ENCODE data around the gene KRT2. TPM values are rescaled to one million over a fixed set of nuclear protein-coding genes. Genes with fewer than 3 reads are reported as not detected.

Gene KRT2
- polyA plus RNA-seq (2012; ENCODE audit: insufficient read depth, insufficient read length): not detected

DNA sequence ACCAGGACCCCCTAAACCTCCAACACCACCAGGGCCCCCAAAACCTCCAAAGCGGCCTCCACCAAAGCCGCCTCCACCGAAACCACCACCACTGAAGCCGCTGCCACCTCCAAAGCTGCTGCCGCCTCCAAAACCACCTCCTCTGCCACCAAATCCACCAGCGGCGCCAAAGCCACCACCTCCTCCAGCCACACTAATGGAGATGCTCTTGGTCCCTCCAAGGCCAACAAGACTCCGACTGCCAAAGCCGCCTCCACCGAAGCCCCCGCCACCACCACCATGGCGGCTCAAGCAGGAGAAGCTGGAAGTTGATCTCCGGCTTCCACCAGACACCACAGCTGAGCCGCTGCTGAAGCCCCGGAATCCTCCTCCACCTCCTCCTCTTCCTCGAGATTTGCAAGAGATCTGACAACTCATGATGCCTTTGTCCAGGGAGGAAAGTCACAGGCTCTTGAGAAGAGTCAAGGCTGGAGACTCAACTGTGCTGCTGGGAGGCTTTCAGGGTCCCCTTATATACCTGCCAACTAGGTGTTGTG, at the start of gene KRT2:
KRT2 (minus strand) TSS at position 486 of the 536 bp plus-strand sequence; CDS start at position 417, 69 bp downstream.
- DNase-seq (ENCODE audit: low read depth, low spot score): no peak
- H3K4me3 ChIP-seq (ENCODE audit: low read length): no peak within 1 kb of the TSS

DNA sequence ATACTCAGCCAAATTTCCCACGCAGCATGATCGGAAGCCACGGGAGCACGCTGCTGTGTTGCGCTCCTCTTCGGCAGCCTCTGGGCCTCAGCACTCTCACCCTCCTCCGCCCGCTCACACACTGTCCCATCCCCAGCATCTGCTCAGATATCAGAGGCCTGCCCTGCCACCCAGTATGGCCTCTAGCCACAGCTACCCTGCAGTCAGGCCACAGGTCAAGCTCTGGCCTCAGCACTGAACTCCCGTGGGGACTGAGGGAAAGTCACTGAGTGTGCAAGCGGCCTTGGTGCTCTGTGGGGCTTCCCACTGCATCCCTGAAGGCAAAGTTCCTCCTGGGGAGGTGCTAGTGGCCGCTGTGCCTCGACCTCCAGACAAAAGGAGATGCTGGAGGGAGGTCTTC, 49.3 kb upstream of the KRT2 start:
- DNase-seq (ENCODE audit: low read depth, low spot score): no peak
- H3K4me3 ChIP-seq (ENCODE audit: low read length): no peak overlapping the region

DNA sequence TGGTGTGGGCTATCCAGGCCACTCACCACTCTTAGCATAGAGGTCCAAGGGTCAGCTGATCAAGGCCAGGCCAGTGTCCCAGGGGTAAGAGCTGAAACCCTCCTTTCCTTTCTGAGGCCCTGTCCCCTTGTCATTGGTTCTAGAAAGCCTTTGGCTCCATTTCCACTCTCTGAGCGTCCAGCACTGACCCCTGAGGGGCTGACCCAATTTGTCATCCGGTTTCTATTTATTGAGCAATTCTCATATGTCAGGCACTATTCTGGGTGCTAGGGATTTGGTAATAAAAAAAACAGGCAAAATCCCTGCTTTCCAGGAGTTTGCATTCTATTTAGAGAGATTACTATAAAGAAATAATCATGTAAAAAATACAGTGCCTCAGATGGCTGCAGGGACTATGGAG, 47.9 kb upstream of the KRT2 start:
- DNase-seq (ENCODE audit: low read depth, low spot score): no peak
- no peak overlapping the region for H3K4me3 ChIP-seq (ENCODE audit: low read length)

DNA sequence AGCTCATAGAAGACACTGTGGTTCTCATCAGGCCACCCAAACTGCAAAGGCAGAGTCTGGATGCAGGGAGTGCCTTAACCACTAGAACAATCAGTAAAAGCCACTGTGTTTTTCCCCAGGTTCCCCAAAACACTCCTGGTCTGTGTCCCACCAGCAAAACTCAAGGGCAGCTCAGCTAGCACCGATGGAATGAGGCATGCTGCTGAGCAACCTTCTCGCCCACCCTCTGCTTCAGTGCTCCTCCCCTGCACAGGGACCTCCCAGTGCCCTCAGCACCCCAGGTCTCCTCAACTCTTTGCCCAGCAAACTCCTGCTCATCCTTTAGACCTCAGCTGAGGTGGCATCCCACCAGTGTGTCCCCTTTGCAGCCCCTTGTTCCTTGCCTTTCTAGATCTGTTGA, 47.4 kb upstream of the KRT2 start:
- H3K4me3 ChIP-seq (ENCODE audit: low read length): no peak overlapping the region
- no peak for DNase-seq (ENCODE audit: low read depth, low spot score)

DNA sequence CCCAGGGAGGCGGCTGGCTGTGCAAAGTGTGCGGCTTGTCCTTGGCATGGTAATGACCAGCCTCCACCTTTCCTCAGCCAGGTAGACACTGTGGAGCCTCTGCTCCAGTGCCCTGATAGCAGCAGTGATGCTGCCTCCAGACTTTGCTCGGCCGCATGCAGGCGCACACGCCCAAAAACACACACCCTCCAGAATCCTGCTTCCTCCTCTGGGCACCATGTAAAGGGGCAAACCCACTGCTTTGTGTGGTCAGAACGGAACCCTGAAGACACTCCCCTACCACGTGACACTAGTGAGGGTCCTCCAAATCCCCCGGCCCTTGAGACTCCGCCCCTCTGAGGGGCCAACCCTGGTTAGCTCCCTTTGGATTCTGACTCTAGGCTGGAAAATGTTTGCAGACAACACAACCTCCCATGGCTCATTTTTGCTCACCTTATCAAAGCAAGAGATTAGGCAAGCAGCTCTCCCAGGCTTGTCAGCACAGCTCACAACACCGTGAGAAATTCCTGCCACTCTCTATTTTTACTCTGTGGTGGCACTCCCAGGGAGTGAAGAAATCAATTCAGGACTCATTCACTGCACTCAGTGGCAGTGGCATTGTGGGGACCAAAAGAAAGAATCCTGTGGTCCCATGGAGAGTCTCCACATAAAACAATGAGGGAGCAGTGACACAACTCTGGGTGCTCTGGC, 46.8 kb upstream of the KRT2 start:
- H3K4me3 ChIP-seq (ENCODE audit: low read length): no peak overlapping the region
- no peak for DNase-seq (ENCODE audit: low read depth, low spot score)

DNA sequence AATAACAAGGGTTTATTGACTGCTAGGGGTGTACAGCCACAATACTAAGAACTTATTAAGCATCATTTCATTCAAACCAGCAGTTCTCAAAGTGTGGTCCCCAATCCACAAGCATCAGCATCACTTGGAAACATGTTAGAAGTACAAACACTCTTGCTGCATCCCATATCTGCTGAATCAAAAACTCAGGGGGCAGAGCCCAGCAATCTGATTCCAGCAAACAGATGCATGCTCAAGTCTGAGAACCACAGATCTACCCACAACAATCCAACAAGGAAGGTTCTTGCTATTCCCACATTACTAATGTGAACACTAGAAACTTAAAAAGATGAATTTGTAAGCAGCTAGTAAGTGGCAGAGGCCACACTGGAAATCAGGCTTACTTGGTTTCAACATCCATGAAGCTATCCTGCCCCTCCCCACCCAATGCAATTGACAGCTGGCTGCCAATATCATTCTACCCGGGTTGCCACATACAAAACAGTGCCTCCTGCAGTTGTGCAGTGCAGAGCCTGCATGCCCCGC, 45.1 kb upstream of the KRT2 start:
- no peak overlapping the region for H3K4me3 ChIP-seq (ENCODE audit: low read length)
- no peak for DNase-seq (ENCODE audit: low read depth, low spot score)

DNA sequence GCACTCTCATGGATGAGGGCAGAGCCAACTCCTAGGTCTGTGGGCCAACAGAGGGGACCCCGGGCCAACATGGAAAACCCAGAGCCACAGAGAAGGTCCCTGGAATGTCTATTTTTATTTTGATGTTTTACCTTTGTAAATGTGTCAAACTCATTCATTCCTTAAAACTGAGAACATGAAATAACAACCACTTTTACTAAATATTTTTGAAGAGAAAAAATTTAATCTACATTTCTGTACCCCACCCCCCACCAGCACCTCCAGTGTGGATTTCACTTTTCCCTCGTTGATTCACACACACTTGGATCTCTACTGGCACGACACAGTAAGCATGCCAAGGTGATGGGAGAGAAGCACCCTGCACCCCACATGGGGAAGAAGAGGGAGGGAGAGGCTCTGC, 44.6 kb upstream of the KRT2 start:
- no peak overlapping the region for H3K4me3 ChIP-seq (ENCODE audit: low read length)
- no peak for DNase-seq (ENCODE audit: low read depth, low spot score)

DNA sequence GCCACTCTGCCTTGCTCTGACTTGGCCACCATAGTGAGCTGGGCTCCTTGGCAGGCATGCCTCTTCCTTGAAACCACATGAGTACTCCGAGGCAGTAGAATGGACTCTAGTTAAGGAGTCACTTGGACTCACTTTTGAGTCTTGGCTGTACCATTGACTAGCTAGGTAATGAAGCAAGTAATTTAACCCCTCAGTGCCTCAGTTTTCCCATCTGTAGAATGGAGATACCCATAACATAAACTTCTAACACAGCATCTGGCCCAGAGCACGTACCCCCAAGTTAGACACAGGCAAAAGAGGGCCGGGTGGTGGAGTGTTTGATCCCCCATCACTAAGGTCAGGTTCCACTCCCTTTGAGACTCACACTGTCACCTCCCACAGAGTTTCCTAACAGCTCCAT, 43.0 kb upstream of the KRT2 start:
- DNase-seq (ENCODE audit: low read depth, low spot score): no peak

DNA sequence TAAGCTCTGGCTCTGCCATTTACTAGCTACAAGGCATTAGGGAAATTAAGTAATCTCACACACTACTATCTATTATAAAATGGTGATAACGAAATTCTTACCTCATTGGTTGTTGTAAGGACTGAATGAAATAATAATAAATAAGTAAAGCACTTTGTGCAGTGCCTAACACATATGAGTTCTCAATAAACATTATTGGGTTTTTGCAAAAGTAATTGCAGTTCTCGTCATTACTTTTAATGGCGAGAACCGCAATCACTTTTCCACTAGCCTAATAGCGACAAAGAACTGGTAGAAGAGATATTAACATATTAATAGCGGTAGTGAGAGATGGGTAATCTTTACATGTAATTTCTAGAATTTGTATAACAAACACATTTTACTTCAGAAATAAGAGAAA, 42.1 kb upstream of the KRT2 start:
- DNase-seq (ENCODE audit: low read depth, low spot score): no peak
- no peak overlapping the region for H3K4me3 ChIP-seq (ENCODE audit: low read length)

More for the DNA sequence above, 43.0 kb upstream of the KRT2 start:
- H3K4me3 ChIP-seq (ENCODE audit: low read length): no peak overlapping the region

DNA sequence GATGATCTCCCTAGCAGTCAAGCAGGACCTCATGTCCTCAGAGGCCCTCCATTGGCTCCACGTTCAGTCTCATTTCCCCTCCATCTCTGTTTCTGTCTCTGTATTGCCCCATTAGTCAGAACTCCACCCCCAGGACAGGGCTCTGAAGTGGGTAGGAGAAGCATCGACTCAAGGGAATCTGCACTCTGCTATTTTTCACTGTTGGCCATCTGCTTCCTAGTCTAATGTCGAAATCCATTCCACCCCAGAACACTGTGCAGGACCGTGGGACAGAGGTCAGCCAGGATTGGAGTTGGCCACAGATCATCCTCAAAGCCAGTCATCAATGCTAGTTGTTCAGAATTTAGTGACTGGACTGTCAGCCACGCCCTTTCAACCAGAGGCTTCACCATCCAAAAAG, 41.2 kb upstream of the KRT2 start:
- no peak for DNase-seq (ENCODE audit: low read depth, low spot score)
- no peak overlapping the region for H3K4me3 ChIP-seq (ENCODE audit: low read length)

DNA sequence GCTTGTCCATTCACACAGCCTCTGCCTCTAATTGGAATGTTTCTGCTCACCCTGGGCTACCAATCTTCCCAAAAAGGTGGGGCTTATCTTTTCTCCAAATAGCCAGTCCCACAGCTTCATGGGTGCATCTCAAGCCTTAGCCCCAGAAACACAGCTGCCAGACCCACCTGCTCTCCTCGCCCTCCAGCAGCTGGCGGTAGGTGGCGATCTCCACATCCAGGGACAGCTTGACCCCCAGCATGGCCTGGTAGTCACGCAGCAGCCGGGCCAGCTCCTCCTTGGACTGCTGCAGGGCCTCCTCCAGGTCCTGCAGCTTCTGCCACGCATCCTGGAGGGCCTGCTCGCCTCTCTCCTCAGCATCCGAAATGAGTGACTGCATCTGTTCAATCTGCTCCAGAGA, 40.2 kb upstream of the KRT2 start:
- no peak for DNase-seq (ENCODE audit: low read depth, low spot score)
- H3K4me3 ChIP-seq (ENCODE audit: low read length): no peak overlapping the region

DNA sequence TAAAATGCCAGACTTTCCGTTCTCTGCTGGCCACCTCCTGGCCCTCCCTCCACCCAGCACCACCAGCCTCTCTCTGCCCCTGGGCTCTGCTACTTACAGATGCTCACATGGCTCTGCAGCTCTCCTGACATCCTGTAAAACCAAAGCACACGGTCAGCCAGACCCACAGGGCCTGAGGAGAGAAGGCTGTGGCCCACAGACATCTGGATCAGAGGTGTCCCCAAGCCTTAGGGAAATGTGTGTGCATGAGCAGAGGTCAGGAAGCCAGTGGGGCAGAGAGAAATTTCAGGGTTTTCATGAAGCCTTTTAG, 39.8 kb upstream of the KRT2 start:
- no peak for DNase-seq (ENCODE audit: low read depth, low spot score)
- no peak overlapping the region for H3K4me3 ChIP-seq (ENCODE audit: low read length)

DNA sequence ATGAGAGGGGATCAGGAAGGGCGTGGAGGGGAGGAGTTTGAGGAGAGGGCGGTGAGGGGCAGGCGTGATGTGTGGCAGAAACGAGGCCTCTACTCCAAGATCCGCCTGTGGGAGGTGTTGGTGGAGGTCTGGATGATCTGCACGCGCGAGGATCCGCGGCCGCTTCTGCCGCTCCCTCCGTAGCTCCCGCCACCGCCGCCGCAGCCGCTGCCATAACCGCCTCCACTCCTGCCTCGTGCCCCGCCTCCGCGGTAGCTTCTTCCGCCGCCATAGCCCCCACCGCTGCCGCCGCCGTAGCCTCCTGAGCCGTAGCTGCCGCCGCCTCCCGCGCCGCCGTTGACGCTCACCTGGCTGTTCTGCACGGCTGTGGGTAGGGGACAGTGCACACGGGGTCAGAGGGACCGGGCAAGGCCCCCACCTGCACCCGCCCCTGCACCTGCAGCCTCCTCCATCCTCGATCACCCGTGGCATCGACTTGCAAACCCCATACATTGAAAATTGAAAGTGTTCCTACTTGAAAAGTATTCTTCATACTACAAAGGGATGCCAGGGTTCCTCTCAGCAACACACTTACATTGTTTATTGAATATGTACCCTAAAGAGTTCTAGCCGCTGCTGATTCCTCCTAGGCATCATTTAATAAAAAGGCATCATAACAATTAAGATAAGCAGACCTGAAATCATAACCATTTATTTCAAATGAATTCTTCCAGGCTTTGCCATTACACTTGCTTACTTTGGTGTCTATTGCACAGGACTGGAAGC, 39.2 kb upstream of the KRT2 start:
- H3K4me3 ChIP-seq (ENCODE audit: low read length): peak overlapping the region; percentile 49
- DNase-seq (ENCODE audit: low read depth, low spot score): no peak

DNA sequence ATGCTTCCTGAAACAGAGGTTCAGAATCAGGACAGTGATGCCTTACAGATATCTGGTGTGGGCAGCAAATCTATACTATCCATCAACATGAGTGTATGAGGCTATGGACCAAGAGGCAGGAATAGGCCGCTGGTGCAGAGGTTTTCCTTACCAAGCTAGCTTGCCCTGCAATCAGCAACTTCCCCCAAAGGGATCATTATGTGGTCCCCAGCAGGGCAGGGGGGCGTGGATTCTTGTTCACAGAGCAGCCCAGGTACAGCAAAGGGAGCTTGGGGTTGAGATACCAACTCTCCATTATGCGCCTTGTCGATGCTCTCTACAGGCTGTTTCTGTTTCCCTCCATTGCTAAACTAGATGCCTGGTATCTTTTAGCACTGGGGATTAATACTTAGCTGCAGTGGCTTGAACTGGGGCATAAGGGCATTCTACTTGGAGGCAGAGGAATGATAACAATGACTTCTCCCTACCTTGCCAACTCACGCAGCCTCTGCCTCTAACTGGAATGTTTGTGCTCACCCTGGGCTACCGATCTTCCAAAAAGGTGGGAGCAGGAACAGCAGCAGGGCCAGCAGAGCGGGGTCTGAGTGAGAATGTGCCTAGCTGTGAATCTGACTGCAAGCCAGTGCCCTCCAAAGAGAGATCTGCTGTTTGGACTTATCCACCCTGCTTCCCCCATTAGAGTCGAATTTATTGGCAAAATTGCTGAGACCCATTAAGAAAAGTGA, 38.5 kb upstream of the KRT2 start:
- no peak for DNase-seq (ENCODE audit: low read depth, low spot score)
- H3K4me3 ChIP-seq (ENCODE audit: low read length): peak overlapping the region; percentile 49

DNA sequence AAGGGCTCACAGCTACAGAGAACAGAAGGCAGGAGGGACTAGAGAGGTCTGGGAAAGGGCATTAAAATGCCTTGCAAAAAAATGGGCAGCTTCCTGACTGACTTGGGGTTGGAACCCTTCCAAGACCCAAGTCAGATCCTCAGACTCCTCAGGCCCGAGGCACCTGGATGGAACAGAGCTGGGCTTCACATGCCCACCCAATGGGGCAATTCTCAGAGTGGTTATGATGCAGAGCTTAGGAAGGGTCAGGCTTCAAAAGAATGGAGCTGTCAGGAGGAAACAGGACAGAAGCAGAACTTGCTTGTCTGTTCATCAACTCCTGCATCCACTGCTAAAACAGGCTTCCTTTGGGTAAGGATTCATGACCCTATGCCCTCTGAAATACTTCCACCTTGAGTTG, 37.9 kb upstream of the KRT2 start:
- no peak overlapping the region for H3K4me3 ChIP-seq (ENCODE audit: low read length)
- no peak for DNase-seq (ENCODE audit: low read depth, low spot score)

DNA sequence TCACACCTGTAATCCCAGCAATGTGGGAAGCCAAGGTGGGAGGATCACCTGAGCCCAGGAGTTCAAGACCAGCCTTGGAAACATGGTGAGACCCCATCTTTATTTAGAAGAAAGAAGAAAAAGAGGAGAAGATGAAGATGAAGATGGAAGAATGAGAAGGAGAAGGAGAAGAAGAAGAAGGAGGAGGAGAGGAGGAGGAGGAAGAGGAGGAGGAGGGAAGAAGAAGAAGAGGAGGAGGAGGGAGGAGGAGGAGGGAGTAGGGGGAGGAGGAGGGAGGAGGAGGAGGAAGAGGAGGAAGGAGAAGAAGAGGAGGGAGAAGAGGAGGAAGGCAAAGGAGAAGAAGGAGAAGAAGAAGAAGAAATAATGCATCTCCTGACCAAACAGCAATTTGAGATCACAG, 37.2 kb upstream of the KRT2 start:
- DNase-seq (ENCODE audit: low read depth, low spot score): no peak
- H3K4me3 ChIP-seq (ENCODE audit: low read length): no peak overlapping the region

DNA sequence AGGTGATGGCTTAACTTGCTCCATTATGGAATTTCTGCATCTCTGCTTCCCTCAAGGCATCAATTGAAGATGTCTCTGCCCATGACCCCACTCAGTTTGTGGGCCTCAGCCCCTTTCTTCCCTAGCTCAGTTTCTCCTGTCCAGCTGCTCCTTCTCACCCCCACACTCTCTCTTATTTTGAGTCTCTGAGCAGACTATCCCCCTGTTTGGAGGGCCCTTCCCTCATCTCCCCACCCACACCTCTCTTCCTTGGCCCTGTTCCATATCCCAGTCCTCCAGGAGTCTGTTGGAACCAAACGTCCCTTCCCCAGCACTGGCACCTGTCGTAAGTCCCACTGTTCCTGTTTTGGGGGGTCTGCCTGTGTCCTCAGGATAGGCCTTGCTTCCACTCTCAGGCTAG, 36.5 kb upstream of the KRT2 start:
- no peak for DNase-seq (ENCODE audit: low read depth, low spot score)
- H3K4me3 ChIP-seq (ENCODE audit: low read length): no peak overlapping the region

DNA sequence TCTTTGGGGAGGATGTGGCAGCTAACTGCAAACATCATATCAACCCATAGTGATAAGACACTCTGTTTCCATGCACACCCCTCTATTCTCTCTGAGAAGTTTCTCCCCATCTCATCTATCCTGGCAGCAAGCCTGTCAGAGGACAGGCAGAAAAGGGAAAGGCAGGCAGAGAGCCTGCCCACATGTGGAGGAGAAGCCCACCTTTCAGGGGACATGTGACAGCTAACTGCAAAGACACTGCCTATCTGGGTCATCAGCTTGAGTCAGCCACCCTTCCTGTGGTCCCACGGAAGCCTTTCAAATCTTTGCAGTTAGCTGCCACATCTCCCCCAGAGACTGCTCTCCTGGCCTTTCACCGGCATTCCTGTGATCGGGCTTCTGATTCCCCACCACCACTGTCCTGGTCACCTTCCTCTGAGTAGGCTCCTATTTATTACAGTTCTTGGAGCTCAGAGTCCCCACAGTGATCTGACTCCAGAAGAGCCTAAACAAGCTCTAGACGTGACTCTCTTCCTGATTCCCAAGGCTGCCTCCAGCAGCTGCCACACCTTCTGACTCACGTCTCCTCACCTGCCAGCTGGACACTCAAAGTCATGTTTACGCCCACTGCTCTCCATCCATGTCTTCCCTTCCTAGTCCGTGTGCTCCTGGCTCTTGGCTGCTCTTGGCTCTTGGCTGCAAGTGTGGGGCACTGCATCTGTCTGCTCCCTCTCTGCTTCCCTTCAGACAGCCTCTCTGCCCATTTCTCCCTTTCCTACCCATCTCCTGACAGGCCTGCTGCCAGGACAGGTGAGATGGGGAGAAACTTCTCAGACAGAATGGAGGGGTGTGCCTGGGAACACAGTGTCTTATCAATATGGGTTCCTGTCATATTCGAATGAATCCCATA, 35.7 kb upstream of the KRT2 start:
- no peak overlapping the region for H3K4me3 ChIP-seq (ENCODE audit: low read length)
- no peak for DNase-seq (ENCODE audit: low read depth, low spot score)
